ENCODE data around the gene COG8.

GRCh38 chr16:69319381-69319780, 20.0 kb downstream of the COG8 start:
- TF ChIP-seq, protein P1, sequence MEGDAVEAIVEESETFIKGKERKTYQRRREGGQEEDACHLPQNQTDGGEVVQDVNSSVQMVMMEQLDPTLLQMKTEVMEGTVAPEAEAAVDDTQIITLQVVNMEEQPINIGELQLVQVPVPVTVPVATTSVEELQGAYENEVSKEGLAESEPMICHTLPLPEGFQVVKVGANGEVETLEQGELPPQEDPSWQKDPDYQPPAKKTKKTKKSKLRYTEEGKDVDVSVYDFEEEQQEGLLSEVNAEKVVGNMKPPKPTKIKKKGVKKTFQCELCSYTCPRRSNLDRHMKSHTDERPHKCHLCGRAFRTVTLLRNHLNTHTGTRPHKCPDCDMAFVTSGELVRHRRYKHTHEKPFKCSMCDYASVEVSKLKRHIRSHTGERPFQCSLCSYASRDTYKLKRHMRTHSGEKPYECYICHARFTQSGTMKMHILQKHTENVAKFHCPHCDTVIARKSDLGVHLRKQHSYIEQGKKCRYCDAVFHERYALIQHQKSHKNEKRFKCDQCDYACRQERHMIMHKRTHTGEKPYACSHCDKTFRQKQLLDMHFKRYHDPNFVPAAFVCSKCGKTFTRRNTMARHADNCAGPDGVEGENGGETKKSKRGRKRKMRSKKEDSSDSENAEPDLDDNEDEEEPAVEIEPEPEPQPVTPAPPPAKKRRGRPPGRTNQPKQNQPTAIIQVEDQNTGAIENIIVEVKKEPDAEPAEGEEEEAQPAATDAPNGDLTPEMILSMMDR (IDR thresholded peaks at IDR 0.05): no peak
- no peak for TF ChIP-seq POLR2A (IDR thresholded peaks at IDR 0.05)
